ENCODE measurements around the gene LRCH4.

LRCH4 gene

GRCh38 chr7:100620239-100620638 lies 34.3 kb upstream of the LRCH4 start:
- Histone ChIP-seq H3K9ac (ENCODE audit: low read length) (no peak overlapping the region), H3K9me3 (ENCODE audit: control insufficient read depth, low read length) (no peaks in the 10 kb centered on the region), H3K4me3 (ENCODE audit: low read length) (no peak overlapping the region), H3K4me1 (ENCODE audit: control insufficient read depth, insufficient read depth, low read length) (no peaks in the 10 kb centered on the region), H3K27me3 (ENCODE audit: control insufficient read depth, insufficient read depth, low read length) (no peaks in the 10 kb centered on the region), H3K36me3 (ENCODE audit: control insufficient read depth, insufficient read depth, low read length) (no peaks in the 10 kb centered on the region)

GRCh38 chr7:100614308-100614861 lies 28.5 kb upstream of the LRCH4 start:
- H3K27me3 ChIP-seq (ENCODE audit: control insufficient read depth, insufficient read depth, low read length), result no peaks in the 10 kb centered on the region
- no peak overlapping the region for H3K4me3 ChIP-seq (ENCODE audit: low read length)
- H3K36me3 ChIP-seq (ENCODE audit: control insufficient read depth, insufficient read depth, low read length), result no peaks in the 10 kb centered on the region
- H3K9me3 ChIP-seq (ENCODE audit: control insufficient read depth, low read length), result no peaks in the 10 kb centered on the region
- H3K4me1 ChIP-seq (ENCODE audit: control insufficient read depth, insufficient read depth, low read length), result peaks cover 11% of the 10 kb centered on the region
- no peak overlapping the region for H3K9ac ChIP-seq (ENCODE audit: low read length)

GRCh38 chr7:100613412-100614175 lies 27.7 kb upstream of the LRCH4 start:
- Histone ChIP-seq H3K4me1 (ENCODE audit: control insufficient read depth, insufficient read depth, low read length) (peaks cover 11% of the 10 kb centered on the region), H3K4me3 (ENCODE audit: low read length) (no peak overlapping the region), H3K9ac (ENCODE audit: low read length) (no peak overlapping the region), H3K36me3 (ENCODE audit: control insufficient read depth, insufficient read depth, low read length) (no peaks in the 10 kb centered on the region), H3K27me3 (ENCODE audit: control insufficient read depth, insufficient read depth, low read length) (no peaks in the 10 kb centered on the region), H3K9me3 (ENCODE audit: control insufficient read depth, low read length) (no peaks in the 10 kb centered on the region)

GRCh38 chr7:100612730-100613390 lies 26.9 kb upstream of the LRCH4 start:
- Histone ChIP-seq H3K36me3 (ENCODE audit: control insufficient read depth, insufficient read depth, low read length) (no peaks in the 10 kb centered on the region), H3K9ac (ENCODE audit: low read length) (peak overlapping the region; percentile 69), H3K27me3 (ENCODE audit: control insufficient read depth, insufficient read depth, low read length) (no peaks in the 10 kb centered on the region), H3K4me1 (ENCODE audit: control insufficient read depth, insufficient read depth, low read length) (peaks cover 11% of the 10 kb centered on the region), H3K4me3 (ENCODE audit: low read length) (peak overlapping the region; percentile 63), H3K9me3 (ENCODE audit: control insufficient read depth, low read length) (no peaks in the 10 kb centered on the region)

- Histone ChIP-seq H3K4me3 (ENCODE audit: low read length) (peak within 1 kb of the TSS; percentile 63), H3K27me3 (ENCODE audit: control insufficient read depth, insufficient read depth, low read length) (no peaks in the 10 kb centered on the region), H3K36me3 (ENCODE audit: control insufficient read depth, insufficient read depth, low read length) (no peaks in the 10 kb centered on the region), H3K4me1 (ENCODE audit: control insufficient read depth, insufficient read depth, low read length) (peaks cover 11% of the 10 kb centered on the region), H3K9me3 (ENCODE audit: control insufficient read depth, low read length) (no peaks in the 10 kb centered on the region), H3K9ac (ENCODE audit: low read length) (peak within 1 kb of the TSS; percentile 69)
Observed at GRCh38 chr7:100611983-100612729, 26.2 kb upstream of the LRCH4 start, which contains the start of gene MOSPD3. MOSPD3 (plus strand) TSS chr7:100612540; CDS start chr7:100612792, 252 bp downstream.

GRCh38 chr7:100609958-100610357 lies 24.0 kb upstream of the LRCH4 start:
- H3K4me3 ChIP-seq (ENCODE audit: low read length), result no peak overlapping the region
- H3K9ac ChIP-seq (ENCODE audit: low read length), result no peak overlapping the region
- peaks cover 17% of the 10 kb centered on the region for H3K4me1 ChIP-seq (ENCODE audit: control insufficient read depth, insufficient read depth, low read length)
- H3K27me3 ChIP-seq (ENCODE audit: control insufficient read depth, insufficient read depth, low read length), result peaks cover 6% of the 10 kb centered on the region
- no peaks in the 10 kb centered on the region for H3K9me3 ChIP-seq (ENCODE audit: control insufficient read depth, low read length)
- no peaks in the 10 kb centered on the region for H3K36me3 ChIP-seq (ENCODE audit: control insufficient read depth, insufficient read depth, low read length)

GRCh38 chr7:100607111-100607510 lies 21.2 kb upstream of the LRCH4 start:
- Histone ChIP-seq H3K36me3 (ENCODE audit: control insufficient read depth, insufficient read depth, low read length) (no peaks in the 10 kb centered on the region), H3K4me1 (ENCODE audit: control insufficient read depth, insufficient read depth, low read length) (peaks cover 17% of the 10 kb centered on the region), H3K9ac (ENCODE audit: low read length) (no peak overlapping the region), H3K9me3 (ENCODE audit: control insufficient read depth, low read length) (no peaks in the 10 kb centered on the region), H3K27me3 (ENCODE audit: control insufficient read depth, insufficient read depth, low read length) (peaks cover 10% of the 10 kb centered on the region), H3K4me3 (ENCODE audit: low read length) (no peak overlapping the region)

GRCh38 chr7:100606313-100606712 lies 20.4 kb upstream of the LRCH4 start:
- H3K4me3 ChIP-seq (ENCODE audit: low read length), result no peak overlapping the region
- H3K27me3 ChIP-seq (ENCODE audit: control insufficient read depth, insufficient read depth, low read length), result peaks cover 10% of the 10 kb centered on the region
- H3K9ac ChIP-seq (ENCODE audit: low read length), result no peak overlapping the region
- H3K36me3 ChIP-seq (ENCODE audit: control insufficient read depth, insufficient read depth, low read length), result no peaks in the 10 kb centered on the region
- H3K9me3 ChIP-seq (ENCODE audit: control insufficient read depth, low read length), result no peaks in the 10 kb centered on the region
- H3K4me1 ChIP-seq (ENCODE audit: control insufficient read depth, insufficient read depth, low read length), result peaks cover 17% of the 10 kb centered on the region

GRCh38 chr7:100604976-100605911 lies 19.3 kb upstream of the LRCH4 start:
- peaks cover 17% of the 10 kb centered on the region for H3K4me1 ChIP-seq (ENCODE audit: control insufficient read depth, insufficient read depth, low read length)
- peak overlapping the region; percentile 67 for H3K4me3 ChIP-seq (ENCODE audit: low read length)
- peaks cover 10% of the 10 kb centered on the region for H3K27me3 ChIP-seq (ENCODE audit: control insufficient read depth, insufficient read depth, low read length)
- H3K9me3 ChIP-seq (ENCODE audit: control insufficient read depth, low read length), result no peaks in the 10 kb centered on the region
- H3K36me3 ChIP-seq (ENCODE audit: control insufficient read depth, insufficient read depth, low read length), result no peaks in the 10 kb centered on the region
- H3K9ac ChIP-seq (ENCODE audit: low read length), result peak overlapping the region; percentile 47

- peaks cover 17% of the 10 kb centered on the region for H3K4me1 ChIP-seq (ENCODE audit: control insufficient read depth, insufficient read depth, low read length)
- peak overlapping the region; percentile 47 for H3K9ac ChIP-seq (ENCODE audit: low read length)
- H3K4me3 ChIP-seq (ENCODE audit: low read length), result peak overlapping the region; percentile 67
- H3K27me3 ChIP-seq (ENCODE audit: control insufficient read depth, insufficient read depth, low read length), result peaks cover 10% of the 10 kb centered on the region
- H3K36me3 ChIP-seq (ENCODE audit: control insufficient read depth, insufficient read depth, low read length), result no peaks in the 10 kb centered on the region
- no peaks in the 10 kb centered on the region for H3K9me3 ChIP-seq (ENCODE audit: control insufficient read depth, low read length)
Observed at GRCh38 chr7:100604028-100604975, 18.4 kb upstream of the LRCH4 start.
